OCI-LY1 (cell line): Measurements from ENCODE around the gene ABCA7.

ENCODE experiments used
- H2AFZ ChIP-seq: fragments of 200-600 bp; sonication (generic), shearing (Covaris generic); 2 replicates; pipeline ENCODE4 v1.6.0; 2014; ENCODE audit warnings: antibody characterized with exemption, mild to moderate bottlenecking, low read length
- H3F3A ChIP-seq: fragments of 200-600 bp; sonication (generic), shearing (Covaris generic); 2 replicates; pipeline ENCODE4 v1.6.0; 2014; ENCODE audit warnings: mild to moderate bottlenecking, antibody characterized with exemption, low read length, moderate library complexity; ENCODE audit not compliant: insufficient read depth
- H3K27ac ChIP-seq: fragments of 200-600 bp; sonication (generic); 2 replicates; pipeline ENCODE4 v1.5.1; 2014; ENCODE audit warnings: low read length, mixed run types, mild to moderate bottlenecking, low read depth; ENCODE audit not compliant: poor library complexity, severe bottlenecking
- H3K27me3 ChIP-seq: fragments of 200-600 bp; sonication (generic); 2 replicates; pipeline ENCODE4 v1.6.0; 2014; ENCODE audit warnings: antibody characterized with exemption, mild to moderate bottlenecking, low read length, moderate library complexity; ENCODE audit not compliant: insufficient read depth
- H3K36me3 ChIP-seq: fragments of 200-600 bp; sonication (generic); 2 replicates; pipeline ENCODE4 v1.6.1; 2014; ENCODE audit warnings: mild to moderate bottlenecking, antibody characterized with exemption, low read length, moderate library complexity, mixed read lengths; ENCODE audit not compliant: insufficient read depth
- H3K4me1 ChIP-seq: fragments of 200-600 bp; sonication (generic); 2 replicates; pipeline ENCODE4 v1.5.1; 2014; ENCODE audit warnings: mild to moderate bottlenecking, low read length, moderate library complexity; ENCODE audit not compliant: insufficient read depth, severe bottlenecking
- H3K4me2 ChIP-seq: fragments of 200-600 bp; sonication (generic), shearing (Covaris generic); 2 replicates; pipeline ENCODE4 v1.6.1; 2014; ENCODE audit warnings: low read length
- H3K4me3 ChIP-seq: fragments of 200-600 bp; sonication (generic); 2 replicates; pipeline ENCODE4 v1.5.1; 2014; ENCODE audit warnings: low read length, low read depth, mild to moderate bottlenecking, mixed read lengths; ENCODE audit not compliant: poor library complexity, severe bottlenecking
- H3K79me2 ChIP-seq: fragments of 200-600 bp; shearing (Covaris generic); 2 replicates; pipeline ENCODE4 v1.6.1; 2016; ENCODE audit warnings: mixed run types, low read length, mixed read lengths; ENCODE audit not compliant: insufficient read depth
- H3K9ac ChIP-seq: fragments of 200-600 bp; sonication (generic), shearing (Covaris generic); 2 replicates; pipeline ENCODE4 v1.6.1; 2014; ENCODE audit warnings: mild to moderate bottlenecking, low read length, mixed read lengths
- H3K9me2 ChIP-seq: fragments of 200-600 bp; sonication (generic), shearing (Covaris generic); 2 replicates; pipeline ENCODE4 v1.6.1; 2014; ENCODE audit warnings: low read depth, mild to moderate bottlenecking, low read length, mixed read lengths
- H3K9me3 ChIP-seq: fragments of 200-600 bp; shearing (Covaris generic); 2 replicates; pipeline ENCODE4 v1.6.1; 2014; ENCODE audit warnings: low read length, mixed read lengths
- H4K20me1 ChIP-seq: fragments of 200-600 bp; sonication (generic), shearing (Covaris generic); 2 replicates; pipeline ENCODE4 v1.6.0; 2016; ENCODE audit warnings: mild to moderate bottlenecking, low read length; ENCODE audit not compliant: insufficient read depth
- EZH2 ChIP-seq: fragments of 200-600 bp; sonication (generic), shearing (Covaris generic); IDR thresholded peaks from 2 replicates; pipeline ENCODE4 v1.8.0; 2017; ENCODE audit warnings: borderline replicate concordance, mixed run types, mild to moderate bottlenecking, antibody characterized with exemption, low read length, moderate library complexity, mixed read lengths
- TF ChIP-seq, protein P1 (sequence below): fragments of 200-600 bp; sonication (generic), shearing (Covaris generic); IDR thresholded peaks from 2 replicates; pipeline ENCODE4 v1.5.1; 2017; ENCODE audit warnings: mild to moderate bottlenecking, antibody characterized with exemption, low read length, moderate library complexity, mixed read lengths

The ABCA7 gene

DNA sequence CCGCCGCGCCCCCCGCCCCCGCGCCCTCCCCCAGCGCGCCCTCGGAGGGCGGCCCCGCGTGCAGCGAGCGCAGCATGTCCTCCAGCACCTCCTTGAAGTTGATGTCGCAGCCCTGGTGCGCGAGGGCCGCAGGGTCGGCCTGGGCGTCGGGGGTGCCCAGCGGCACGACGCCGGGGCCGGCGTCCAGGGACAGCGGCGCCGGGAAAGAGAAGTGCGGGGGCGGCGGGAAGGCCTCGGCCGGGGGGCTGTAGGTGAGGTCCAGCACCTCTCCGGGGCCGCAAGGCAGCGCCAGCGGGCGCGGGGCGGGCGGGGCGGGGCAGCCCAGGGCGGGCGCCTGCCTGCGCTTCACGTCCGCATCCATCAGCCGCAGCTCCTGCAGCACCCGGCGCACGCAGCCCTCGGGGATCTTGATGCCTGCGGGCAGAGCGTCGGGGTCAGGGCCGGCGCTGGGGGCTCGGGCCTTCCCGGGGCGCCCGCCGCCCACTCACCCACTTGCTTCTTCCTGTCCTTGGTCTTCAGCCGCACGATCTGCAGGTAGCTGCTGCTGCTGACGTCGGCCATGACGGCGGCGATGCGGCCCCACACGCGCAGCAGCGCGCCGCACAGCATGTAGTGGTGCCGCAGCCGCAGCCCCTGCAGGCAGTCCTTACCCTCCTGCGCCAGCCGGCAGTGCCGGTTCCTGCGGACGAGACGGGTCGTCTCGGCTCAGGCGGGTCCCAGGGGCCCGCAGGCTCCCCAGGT, 68.6 kb downstream of the ABCA7 start:
- Histone ChIP-seq H3K9me2 (no peaks in the 10 kb centered on the region), H3K4me1 (peaks cover 24% of the 10 kb centered on the region), H3K9ac (no peak overlapping the region), H2AFZ (no peak overlapping the region), H3K36me3 (peaks cover 14% of the 10 kb centered on the region; the same call in 1 of the 2 replicates), H4K20me1 (no peaks in the 10 kb centered on the region), H3K27me3 (no peaks in the 10 kb centered on the region), H3K9me3 (no peaks in the 10 kb centered on the region), H3K4me2 (no peak overlapping the region), H3K27ac (no peak overlapping the region), H3K4me3 (no peak overlapping the region), H3K79me2 (no peaks in the 10 kb centered on the region), H3F3A (no peaks in the 10 kb centered on the region)
- TF ChIP-seq EZH2 = no peak
- TF ChIP-seq, protein P1, sequence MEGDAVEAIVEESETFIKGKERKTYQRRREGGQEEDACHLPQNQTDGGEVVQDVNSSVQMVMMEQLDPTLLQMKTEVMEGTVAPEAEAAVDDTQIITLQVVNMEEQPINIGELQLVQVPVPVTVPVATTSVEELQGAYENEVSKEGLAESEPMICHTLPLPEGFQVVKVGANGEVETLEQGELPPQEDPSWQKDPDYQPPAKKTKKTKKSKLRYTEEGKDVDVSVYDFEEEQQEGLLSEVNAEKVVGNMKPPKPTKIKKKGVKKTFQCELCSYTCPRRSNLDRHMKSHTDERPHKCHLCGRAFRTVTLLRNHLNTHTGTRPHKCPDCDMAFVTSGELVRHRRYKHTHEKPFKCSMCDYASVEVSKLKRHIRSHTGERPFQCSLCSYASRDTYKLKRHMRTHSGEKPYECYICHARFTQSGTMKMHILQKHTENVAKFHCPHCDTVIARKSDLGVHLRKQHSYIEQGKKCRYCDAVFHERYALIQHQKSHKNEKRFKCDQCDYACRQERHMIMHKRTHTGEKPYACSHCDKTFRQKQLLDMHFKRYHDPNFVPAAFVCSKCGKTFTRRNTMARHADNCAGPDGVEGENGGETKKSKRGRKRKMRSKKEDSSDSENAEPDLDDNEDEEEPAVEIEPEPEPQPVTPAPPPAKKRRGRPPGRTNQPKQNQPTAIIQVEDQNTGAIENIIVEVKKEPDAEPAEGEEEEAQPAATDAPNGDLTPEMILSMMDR = no peak

GRCh38 chr19:1109032-1109551, 69.2 kb downstream of the ABCA7 start:
- no peak overlapping the region for H2AFZ ChIP-seq
- no peaks in the 10 kb centered on the region for H4K20me1 ChIP-seq
- H3K9me3 ChIP-seq = no peaks in the 10 kb centered on the region
- no peak for TF ChIP-seq EZH2
- TF ChIP-seq, protein P1 = no peak
- no peak overlapping the region for H3K4me2 ChIP-seq
- no peak overlapping the region for H3K9ac ChIP-seq
- peaks cover 14% of the 10 kb centered on the region; the same call in 1 of the 2 replicates for H3K36me3 ChIP-seq
- H3K27ac ChIP-seq = no peak overlapping the region
- no peaks in the 10 kb centered on the region for H3K9me2 ChIP-seq
- no peaks in the 10 kb centered on the region for H3F3A ChIP-seq
- H3K4me1 ChIP-seq = peaks cover 25% of the 10 kb centered on the region
- no peak overlapping the region for H3K4me3 ChIP-seq
- H3K27me3 ChIP-seq = no peaks in the 10 kb centered on the region
- H3K79me2 ChIP-seq = no peaks in the 10 kb centered on the region

GRCh38 chr19:1109697-1110671, 70.1 kb downstream of the ABCA7 start:
- no peak overlapping the region for H3K4me2 ChIP-seq
- no peaks in the 10 kb centered on the region for H3F3A ChIP-seq
- no peak overlapping the region for H2AFZ ChIP-seq
- H3K79me2 ChIP-seq = no peaks in the 10 kb centered on the region
- H3K36me3 ChIP-seq = peaks cover 14% of the 10 kb centered on the region; the same call in 1 of the 2 replicates
- no peaks in the 10 kb centered on the region for H3K9me3 ChIP-seq
- TF ChIP-seq, protein P1 = no peak
- TF ChIP-seq EZH2 = no peak
- H3K27ac ChIP-seq = no peak overlapping the region
- no peaks in the 10 kb centered on the region for H3K9me2 ChIP-seq
- H3K27me3 ChIP-seq = no peaks in the 10 kb centered on the region
- no peaks in the 10 kb centered on the region for H4K20me1 ChIP-seq
- no peak overlapping the region for H3K4me3 ChIP-seq
- peaks cover 21% of the 10 kb centered on the region for H3K4me1 ChIP-seq
- no peak overlapping the region for H3K9ac ChIP-seq
